ENCODE data around the gene CLEC2A. TPM values are rescaled to one million over a fixed set of nuclear protein-coding genes. Genes with fewer than 3 reads are reported as not detected.
A peak's percentile ranks its signal among the peaks of the same experiment; 100 is the strongest.

The CLEC2A gene
- total and polyA plus RNA-seq, 5 donors: not detected

GRCh38 chr12:9933958-9934357, 1.8 kb upstream of the CLEC2A start:
- intact Hi-C loops (cut with DNase I): no loop called here
- Histone ChIP-seq H3K4me1 (ENCODE audit: control insufficient read depth, insufficient read depth, low read length) (no peaks in the 10 kb centered on the region), H3K27me3 (ENCODE audit: control insufficient read depth, insufficient read depth) (no peaks in the 10 kb centered on the region), H3K9me3 (ENCODE audit: control insufficient read depth, low read length) (no peaks in the 10 kb centered on the region), H3K4me3 (ENCODE audit: low read length) (no peak overlapping the region), H3K27ac (ENCODE audit: low read length) (no peak overlapping the region)
- WGBS: 76% methylated on average over 2 of the region's 2 CpGs
- ATAC-seq (no peak), DNase-seq (no peak)

- ATAC-seq: no peak
- Histone ChIP-seq H3K9me3 (ENCODE audit: control insufficient read depth, low read length) (no peaks in the 10 kb centered on the region), H3K27me3 (ENCODE audit: control insufficient read depth, insufficient read depth) (no peaks in the 10 kb centered on the region), H3K4me3 (ENCODE audit: low read length) (no peak overlapping the region), H3K27ac (ENCODE audit: low read length) (no peak overlapping the region), H3K4me1 (ENCODE audit: control insufficient read depth, insufficient read depth, low read length) (no peaks in the 10 kb centered on the region)
- no peak for DNase-seq
- intact Hi-C loops (cut with DNase I): no loop called here
- WGBS: 63% methylated on average over 3 of the region's 3 CpGs
Measured at GRCh38 chr12:9931245-9931644, 925 bp downstream of the CLEC2A start.

DNA sequence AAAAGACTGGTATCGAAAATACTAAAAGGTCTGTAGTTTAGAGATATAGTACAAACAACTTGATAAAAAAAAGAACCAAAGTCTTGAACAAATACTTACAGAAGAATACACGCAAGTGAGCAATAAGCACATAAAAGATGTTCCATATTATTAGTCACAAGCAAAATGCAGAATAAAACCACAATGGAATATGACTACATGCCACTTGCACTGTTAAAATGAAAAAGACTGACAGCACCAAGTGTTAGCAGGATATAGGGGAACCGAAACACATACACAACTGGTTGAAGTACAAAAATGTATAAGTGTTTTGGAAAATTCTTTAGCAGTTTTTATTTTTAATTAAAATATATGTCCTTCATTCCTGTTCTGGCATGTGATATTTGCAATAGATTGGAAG, 3.6 kb downstream of the CLEC2A start:
- Histone ChIP-seq H3K9me3 (ENCODE audit: control insufficient read depth, low read length) (no peaks in the 10 kb centered on the region), H3K27me3 (ENCODE audit: control insufficient read depth, insufficient read depth) (no peaks in the 10 kb centered on the region), H3K27ac (ENCODE audit: low read length) (no peak overlapping the region), H3K4me1 (ENCODE audit: control insufficient read depth, insufficient read depth, low read length) (no peaks in the 10 kb centered on the region), H3K4me3 (ENCODE audit: low read length) (no peak overlapping the region)
- ATAC-seq (no peak), DNase-seq (no peak)
- intact Hi-C loops (cut with DNase I): loop anchor here (5.0 to 10.0 kb wide), 5 partner anchors 114 to 184 kb away; no protein-coding TSS in a partner anchor
- 89% methylated on average over 3 of the region's 3 CpGs for WGBS

- no peak for ATAC-seq
- Histone ChIP-seq H3K4me1 (ENCODE audit: control insufficient read depth, insufficient read depth, low read length) (no peaks in the 10 kb centered on the region), H3K9me3 (ENCODE audit: control insufficient read depth, low read length) (no peaks in the 10 kb centered on the region), H3K27ac (ENCODE audit: low read length) (no peak overlapping the region), H3K4me3 (ENCODE audit: low read length) (no peak overlapping the region), H3K27me3 (ENCODE audit: control insufficient read depth, insufficient read depth) (no peaks in the 10 kb centered on the region)
- 92% methylated on average over 3 of the region's 3 CpGs for whole genome bisulfite sequencing
- intact Hi-C loops (cut with DNase I): loop anchor here (5.0 to 10.0 kb wide), 5 partner anchors 112 to 182 kb away; no protein-coding TSS in a partner anchor
- DNase-seq: no peak
Measured at GRCh38 chr12:9926876-9927275, 5.3 kb downstream of the CLEC2A start.

DNA sequence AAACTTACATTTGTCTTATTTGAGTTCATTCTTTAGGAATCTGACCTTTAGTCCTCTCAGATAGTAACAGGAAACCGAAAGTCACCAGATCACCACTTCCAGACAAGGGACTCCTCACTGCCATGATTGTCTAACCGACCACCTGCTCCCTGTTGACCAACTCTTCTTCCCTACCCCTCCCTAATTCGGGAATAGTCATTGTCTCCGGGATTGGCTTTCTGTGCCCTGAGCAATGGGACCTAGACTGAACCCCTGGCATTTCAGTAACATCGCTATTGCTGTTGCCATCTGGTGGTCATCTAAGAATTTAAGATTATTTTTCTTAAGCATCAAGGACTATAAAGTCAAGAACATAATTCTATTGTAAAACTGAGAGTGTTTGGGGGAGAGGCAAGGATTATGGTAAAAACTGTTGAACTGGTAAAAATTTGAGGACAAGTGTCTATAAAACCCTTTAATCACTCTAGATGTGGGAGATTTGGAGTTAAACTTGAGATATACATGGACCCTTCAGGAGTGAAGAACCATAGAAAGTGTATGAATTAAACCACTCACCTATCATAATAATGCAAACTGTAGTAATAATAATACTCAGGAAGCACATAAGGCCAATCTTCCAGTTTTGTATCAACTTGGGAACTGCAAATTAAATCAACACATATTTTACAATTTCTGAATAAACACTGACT, 6.3 kb downstream of the CLEC2A start:
- H3K9me3 ChIP-seq (ENCODE audit: control insufficient read depth, low read length): no peaks in the 10 kb centered on the region
- H3K27me3 ChIP-seq (ENCODE audit: control insufficient read depth, insufficient read depth): no peaks in the 10 kb centered on the region
- WGBS: 13% methylated on average over 5 of the region's 5 CpGs
- no peaks in the 10 kb centered on the region for H3K4me1 ChIP-seq (ENCODE audit: control insufficient read depth, insufficient read depth, low read length)
- no peak overlapping the region for H3K27ac ChIP-seq (ENCODE audit: low read length)
- intact Hi-C loops (cut with DNase I): loop anchor here (5.0 to 10.0 kb wide), 5 partner anchors 111 to 181 kb away; no protein-coding TSS in a partner anchor
- peak overlapping the region; percentile 22 for H3K4me3 ChIP-seq (ENCODE audit: low read length)
- ATAC-seq: peak; percentile 48 to 52
- DNase-seq: no peak

DNA sequence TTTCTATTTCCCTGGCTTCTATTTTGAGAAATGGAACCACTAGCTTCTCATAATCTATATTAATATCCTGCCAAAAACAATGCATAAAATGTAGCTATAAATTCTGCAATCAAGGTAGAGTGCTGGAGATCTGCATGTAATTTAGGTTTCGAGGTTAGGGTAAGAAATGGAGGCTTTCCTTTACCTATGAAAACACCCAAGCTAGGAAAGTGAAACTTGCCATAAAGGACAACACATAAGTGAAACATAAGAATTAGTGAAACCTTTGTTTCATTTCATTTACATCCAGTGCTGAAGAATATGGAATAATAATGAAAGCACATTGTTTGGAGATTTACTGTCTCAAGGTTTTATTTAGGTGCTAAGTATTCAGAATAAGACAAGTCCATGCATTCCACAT, 9.7 kb downstream of the CLEC2A start:
- H3K9me3 ChIP-seq (ENCODE audit: control insufficient read depth, low read length): no peaks in the 10 kb centered on the region
- ATAC-seq: no peak
- no peak overlapping the region for H3K4me3 ChIP-seq (ENCODE audit: low read length)
- intact Hi-C loops (cut with DNase I): loop anchor here in 1 of 4 donors (10.0 kb wide), 2 partner anchors 108 to 178 kb away; no protein-coding TSS in a partner anchor
- H3K4me1 ChIP-seq (ENCODE audit: control insufficient read depth, insufficient read depth, low read length): no peaks in the 10 kb centered on the region
- no peaks in the 10 kb centered on the region for H3K27me3 ChIP-seq (ENCODE audit: control insufficient read depth, insufficient read depth)
- no peak overlapping the region for H3K27ac ChIP-seq (ENCODE audit: low read length)
- no peak for DNase-seq
- 95% methylated on average over 1 of the region's 1 CpG for WGBS

DNA sequence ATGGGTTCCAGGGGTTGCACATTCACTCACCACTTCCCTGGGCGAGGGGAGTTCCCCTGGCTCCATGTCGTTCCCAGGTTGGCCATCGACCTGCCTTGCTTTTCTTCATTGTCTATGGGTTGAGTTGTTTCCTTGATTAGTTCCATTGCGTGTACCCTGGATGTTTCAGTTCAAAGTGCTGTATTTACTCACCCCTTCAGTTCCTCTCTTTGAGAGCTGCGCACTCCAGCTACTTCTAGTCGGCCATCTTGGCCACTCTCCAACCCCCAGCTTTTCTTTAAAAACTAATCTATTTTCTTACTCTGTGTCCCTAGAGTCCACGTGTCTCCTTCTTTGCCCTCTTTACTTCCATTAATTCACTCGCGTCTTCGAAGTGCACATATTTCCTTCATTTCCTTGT, 11.7 kb downstream of the CLEC2A start:
- ATAC-seq (no peak), DNase-seq (no peak)
- Histone ChIP-seq H3K4me3 (ENCODE audit: low read length) (no peak overlapping the region), H3K4me1 (ENCODE audit: control insufficient read depth, insufficient read depth, low read length) (no peaks in the 10 kb centered on the region), H3K27me3 (ENCODE audit: control insufficient read depth, insufficient read depth) (no peaks in the 10 kb centered on the region), H3K27ac (ENCODE audit: low read length) (no peak overlapping the region), H3K9me3 (ENCODE audit: control insufficient read depth, low read length) (no peaks in the 10 kb centered on the region)
- intact Hi-C loops (cut with DNase I): loop anchor here in 1 of 4 donors (10.0 kb wide), 2 partner anchors 106 to 176 kb away; no protein-coding TSS in a partner anchor
- WGBS: 82% methylated on average over 10 of the region's 10 CpGs

DNA sequence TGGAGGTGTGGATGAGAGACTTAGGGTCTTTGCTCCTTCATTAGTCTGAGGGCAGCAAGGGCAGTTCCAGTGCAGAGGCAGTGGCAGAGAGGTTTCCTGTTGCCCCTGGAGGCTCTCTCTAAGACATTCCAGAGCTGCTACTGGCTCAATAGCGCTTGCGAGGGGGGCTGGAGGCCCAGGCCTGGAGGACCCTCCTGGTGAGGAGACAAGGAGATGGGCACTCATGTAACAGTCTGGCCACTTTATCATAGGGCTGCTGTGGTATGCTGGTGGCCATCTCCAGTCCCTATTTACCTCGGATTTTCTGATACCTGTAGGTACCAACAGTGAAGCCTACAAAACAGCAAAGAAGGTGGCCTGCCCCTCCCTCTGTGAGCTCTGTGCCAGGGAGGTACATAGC, 12.7 kb downstream of the CLEC2A start:
- Histone ChIP-seq H3K4me3 (ENCODE audit: low read length) (no peak overlapping the region), H3K4me1 (ENCODE audit: control insufficient read depth, insufficient read depth, low read length) (no peaks in the 10 kb centered on the region), H3K27me3 (ENCODE audit: control insufficient read depth, insufficient read depth) (no peaks in the 10 kb centered on the region), H3K27ac (ENCODE audit: low read length) (no peak overlapping the region), H3K9me3 (ENCODE audit: control insufficient read depth, low read length) (no peaks in the 10 kb centered on the region)
- WGBS: 95% methylated on average over 3 of the region's 3 CpGs
- ATAC-seq (no peak), DNase-seq (no peak)
- intact Hi-C loops (cut with DNase I): no loop called here

DNA sequence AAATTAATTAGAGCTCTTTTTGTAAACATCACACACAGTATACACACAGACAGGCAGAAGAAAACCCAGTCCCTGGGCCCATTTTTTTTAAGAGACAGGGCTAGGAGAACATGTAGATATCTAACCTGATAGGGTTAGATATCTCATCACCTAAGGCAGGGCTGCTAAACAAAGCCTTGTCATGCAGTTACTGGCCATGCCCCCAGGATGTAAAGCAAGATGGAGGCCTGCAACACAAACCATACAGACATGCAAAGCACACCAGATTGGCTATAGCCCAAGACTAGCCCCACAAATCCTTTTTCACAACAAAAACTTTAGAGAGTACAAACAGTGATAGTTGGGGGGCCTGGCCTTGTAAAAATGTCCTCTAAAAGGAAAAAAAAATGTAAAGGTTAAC, 20.5 kb downstream of the CLEC2A start:
- no peaks in the 10 kb centered on the region for H3K27me3 ChIP-seq (ENCODE audit: control insufficient read depth, insufficient read depth)
- H3K4me3 ChIP-seq (ENCODE audit: low read length): no peak overlapping the region
- no peak for DNase-seq
- no peak for ATAC-seq
- no peaks in the 10 kb centered on the region for H3K4me1 ChIP-seq (ENCODE audit: control insufficient read depth, insufficient read depth, low read length)
- intact Hi-C loops (cut with DNase I): no loop called here
- no peak overlapping the region for H3K27ac ChIP-seq (ENCODE audit: low read length)
- H3K9me3 ChIP-seq (ENCODE audit: control insufficient read depth, low read length): no peaks in the 10 kb centered on the region

GRCh38 chr12:9910716-9911421, 21.3 kb downstream of the CLEC2A start:
- intact Hi-C loops (cut with DNase I): no loop called here
- no peak for ATAC-seq
- Histone ChIP-seq H3K9me3 (ENCODE audit: control insufficient read depth, low read length) (no peaks in the 10 kb centered on the region), H3K4me1 (ENCODE audit: control insufficient read depth, insufficient read depth, low read length) (no peaks in the 10 kb centered on the region), H3K27me3 (ENCODE audit: control insufficient read depth, insufficient read depth) (no peaks in the 10 kb centered on the region), H3K4me3 (ENCODE audit: low read length) (no peak overlapping the region), H3K27ac (ENCODE audit: low read length) (no peak overlapping the region)
- WGBS: 84% methylated on average over 7 of the region's 7 CpGs
- no peak for DNase-seq

DNA sequence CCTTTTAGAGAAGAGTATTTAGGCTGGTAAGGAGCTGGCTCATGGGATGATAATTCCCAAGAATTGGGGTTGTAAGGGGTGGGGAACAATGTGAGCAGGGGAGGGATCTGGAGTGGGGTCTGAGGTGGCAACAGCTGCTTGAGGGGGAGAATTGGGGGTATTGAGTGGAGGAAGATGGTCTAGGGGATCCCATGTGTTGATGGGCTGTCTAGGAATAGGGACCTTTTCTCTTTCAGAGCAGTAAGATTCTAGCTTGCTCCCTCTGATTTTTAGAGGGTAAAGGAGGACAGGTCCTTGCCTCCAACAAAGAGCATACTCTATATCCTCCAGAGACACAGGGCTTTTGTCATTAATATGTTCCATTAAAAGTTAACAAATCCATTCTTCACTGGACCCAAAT, 22.4 kb downstream of the CLEC2A start:
- H3K4me1 ChIP-seq (ENCODE audit: control insufficient read depth, insufficient read depth, low read length): no peaks in the 10 kb centered on the region
- intact Hi-C loops (cut with DNase I): loop anchor here in 1 of 4 donors (10.0 kb wide), 1 partner anchor 95 kb away; no protein-coding TSS in a partner anchor
- H3K27me3 ChIP-seq (ENCODE audit: control insufficient read depth, insufficient read depth): no peaks in the 10 kb centered on the region
- no peaks in the 10 kb centered on the region for H3K9me3 ChIP-seq (ENCODE audit: control insufficient read depth, low read length)
- DNase-seq (no peak), ATAC-seq (no peak)
- no peak overlapping the region for H3K4me3 ChIP-seq (ENCODE audit: low read length)
- no peak overlapping the region for H3K27ac ChIP-seq (ENCODE audit: low read length)
